H1 (cell line): ENCODE measurements around the gene RUSC2. TPM values are rescaled to one million over a fixed set of nuclear protein-coding genes. Genes with fewer than 3 reads are reported as not detected.

ENCODE experiments used
- CTCF ChIA-PET: fragments of 300-600 bp; sonication (Branson Sonifier 250); formaldehyde crosslinking; loops from one replicate; lab custom pipeline; 2021; ENCODE audit not compliant: partially characterized antibody; lab: Charles Lee
- POLR2A ChIA-PET: fragments of 300-600 bp; sonication (Branson Sonifier 250); formaldehyde crosslinking; loops from one replicate; lab custom pipeline; 2021; ENCODE audit warnings: inconsistent platforms; ENCODE audit not compliant: partially characterized antibody; lab: Charles Lee
- DNase-seq, 2 experiments: peaks; one replicate each; pipeline versions ENCODE4 v3.0.0 to v3.0.0-alpha.2; 2010 to 2022; ENCODE audit warnings: low spot score in 2 of 2, low read depth in 1 of 2, mixed read lengths in 1 of 2
- FAIRE-seq: peaks from 2 replicates; lab custom pipeline; 2011; peaks lifted over from hg19 to GRCh38; lab: Jason Lieb, UNC
- H2AFZ ChIP-seq: 2 replicates; pipeline ENCODE4 v1.8.1; 2012; ENCODE audit warnings: low read length, inconsistent platforms
- H2AK5ac ChIP-seq: 2 replicates; pipeline ENCODE4 v1.6.1; 2013; ENCODE audit warnings: low read depth, low read length
- H2BK120ac ChIP-seq: replicated peaks from 2 replicates; pipeline ENCODE3; 2013; ENCODE audit warnings: low read depth, low read length, inconsistent platforms
- H2BK12ac ChIP-seq: 2 replicates; pipeline ENCODE4 v1.6.1; 2013; ENCODE audit warnings: low read depth, low read length
- H2BK15ac ChIP-seq: 2 replicates; pipeline ENCODE4 v1.6.1; 2013; ENCODE audit warnings: low read length
- H2BK20ac ChIP-seq: 2 replicates; pipeline ENCODE4 v1.6.1; 2013; ENCODE audit warnings: low read length
- H2BK5ac ChIP-seq: 2 replicates; pipeline ENCODE4 v1.6.1; 2013; ENCODE audit warnings: low read depth, low read length
- H3K14ac ChIP-seq: 2 replicates; pipeline ENCODE4 v1.6.1; 2013; ENCODE audit warnings: inconsistent platforms; ENCODE audit not compliant: insufficient read length
- H3K18ac ChIP-seq: 2 replicates; pipeline ENCODE4 v1.6.1; 2013; ENCODE audit warnings: low read length; ENCODE audit errors: extremely low read depth
- H3K23ac ChIP-seq: 2 replicates; pipeline ENCODE4 v1.6.1; 2013; ENCODE audit warnings: inconsistent platforms; ENCODE audit not compliant: insufficient read length
- H3K23me2 ChIP-seq: 2 replicates; pipeline ENCODE4 v1.6.1; 2013; ENCODE audit warnings: low read depth, low read length
- H3K27ac ChIP-seq: 2 replicates; pipeline ENCODE4 v1.6.1; 2011; ENCODE audit warnings: low read depth, low read length, inconsistent platforms
- H3K27me3 ChIP-seq, 4 experiments: replicated peaks in 1 of 4; 1 replicate in 1 of 4; 2 replicates in 3 of 4; pipeline versions ENCODE4 v1.6.1 to v1.8.1; 2011 to 2013; ENCODE audit warnings: low read length in 3 of 4, mild to moderate bottlenecking in 3 of 4, inconsistent platforms in 2 of 4, mixed read lengths in 2 of 4, moderate library complexity in 1 of 4; ENCODE audit not compliant: control insufficient read depth in 3 of 4, insufficient read depth in 3 of 4; ENCODE audit errors: extremely low read depth in 1 of 4
- H3K36me3 ChIP-seq, 4 experiments: 2 replicates each; pipeline versions ENCODE4 v1.6.1 to v1.8.1; 2011 to 2013; ENCODE audit warnings: mild to moderate bottlenecking in 4 of 4, low read length in 3 of 4, moderate library complexity in 2 of 4, control low read depth in 1 of 4, inconsistent platforms in 1 of 4; ENCODE audit not compliant: insufficient read depth in 4 of 4, control insufficient read depth in 2 of 4
- H3K4ac ChIP-seq: replicated peaks from 2 replicates; pipeline ENCODE3; 2013; ENCODE audit warnings: low read length, low read depth, mixed read lengths, inconsistent platforms; ENCODE audit not compliant: insufficient read length
- H3K4me1 ChIP-seq, 4 experiments: replicated peaks in 1 of 4; 1 replicate in 1 of 4; 2 replicates in 3 of 4; pipeline versions ENCODE4 v1.6.1 to v1.8.1; 2011 to 2013; ENCODE audit warnings: low read length in 3 of 4, inconsistent platforms in 2 of 4, mixed read lengths in 1 of 4; ENCODE audit not compliant: insufficient read depth in 4 of 4, control insufficient read depth in 3 of 4
- H3K4me2 ChIP-seq, 2 experiments: 2 replicates each; pipeline versions ENCODE4 v1.6.1 to v1.8.1; 2011 to 2013; ENCODE audit warnings: low read depth in 2 of 2, low read length in 2 of 2, control low read depth in 1 of 2, inconsistent platforms in 1 of 2, mild to moderate bottlenecking in 1 of 2; ENCODE audit not compliant: insufficient read depth in 1 of 2
- H3K4me3 ChIP-seq, 4 experiments: fragments of 200-600, 300-600 bp in 1 of 4; sonication (generic), shearing (Covaris generic), sonication (Bioruptor Twin) in 1 of 4; 2 replicates each; pipeline versions ENCODE4 v1.5.1 to v1.8.1; 2011 to 2016; ENCODE audit warnings: low read length in 4 of 4, low read depth in 3 of 4, control low read depth in 2 of 4, inconsistent platforms in 2 of 4, mild to moderate bottlenecking in 2 of 4, mixed read lengths in 1 of 4, moderate library complexity in 1 of 4; ENCODE audit not compliant: insufficient read depth in 2 of 4; ENCODE audit errors: extremely low read depth in 1 of 4
- H3K56ac ChIP-seq: replicated peaks from 2 replicates; pipeline ENCODE3; 2013; ENCODE audit warnings: low read depth, mild to moderate bottlenecking, mixed read lengths, low read length, inconsistent platforms; ENCODE audit not compliant: insufficient read length
- H3K79me1 ChIP-seq: 2 replicates; pipeline ENCODE4 v1.6.1; 2013; ENCODE audit warnings: low read depth, low read length, control low read depth
- H3K79me2 ChIP-seq, 2 experiments: 2 replicates each; pipeline versions ENCODE4 v1.6.1 to v1.8.1; 2012 to 2013; ENCODE audit warnings: low read length in 2 of 2, mild to moderate bottlenecking in 2 of 2, inconsistent platforms in 1 of 2; ENCODE audit not compliant: insufficient read depth in 2 of 2, control insufficient read depth in 1 of 2
- H3K9ac ChIP-seq, 4 experiments: replicated peaks in 1 of 4; 1 replicate in 1 of 4; 2 replicates in 3 of 4; pipeline versions ENCODE4 v1.6.1 to v1.8.1; 2011 to 2013; ENCODE audit warnings: low read depth in 3 of 4, low read length in 3 of 4, control low read depth in 2 of 4, mild to moderate bottlenecking in 2 of 4, moderate library complexity in 2 of 4, inconsistent platforms in 1 of 4; ENCODE audit errors: extremely low read depth in 1 of 4
- H3K9me3 ChIP-seq, 2 experiments: 2 replicates each; pipeline versions ENCODE4 v1.6.1 to v1.8.1; 2012 to 2013; ENCODE audit warnings: mild to moderate bottlenecking in 2 of 2, moderate library complexity in 2 of 2, control low read depth in 1 of 2, inconsistent platforms in 1 of 2, low read depth in 1 of 2, low read length in 1 of 2, mixed read lengths in 1 of 2; ENCODE audit not compliant: insufficient read depth in 2 of 2
- H4K20me1 ChIP-seq, 2 experiments: replicated peaks in 1 of 2; 2 replicates each; pipeline versions ENCODE3 to v1.8.1; 2011 to 2013; ENCODE audit warnings: inconsistent platforms in 2 of 2, low read length in 2 of 2, mild to moderate bottlenecking in 1 of 2; ENCODE audit not compliant: insufficient read depth in 2 of 2, control insufficient read depth in 1 of 2
- H4K5ac ChIP-seq: 2 replicates; pipeline ENCODE4 v1.6.1; 2013; ENCODE audit warnings: low read length, low read depth, mixed read lengths, inconsistent platforms; ENCODE audit not compliant: insufficient read length
- H4K8ac ChIP-seq: 2 replicates; pipeline ENCODE4 v1.8.0; 2013; ENCODE audit warnings: mild to moderate bottlenecking, moderate library complexity, low read length, inconsistent platforms; ENCODE audit not compliant: insufficient read depth; ENCODE audit errors: extremely low read depth
- H4K91ac ChIP-seq: replicated peaks from 2 replicates; pipeline ENCODE3; 2013; ENCODE audit warnings: low read length, mixed read lengths, inconsistent platforms; ENCODE audit not compliant: insufficient read length
- CBX5 ChIP-seq: fragments of 300-800, 300-1000 bp; sonication (generic); IDR thresholded peaks from 2 replicates; pipeline ENCODE4 v1.7.1; 2016; ENCODE audit warnings: antibody characterized with exemption, low read length, low read depth
- GABPA ChIP-seq: IDR thresholded peaks from 2 replicates; pipeline ENCODE4 v1.6.1; 2011; ENCODE audit warnings: mild to moderate bottlenecking, low read length, moderate library complexity, borderline replicate concordance; ENCODE audit not compliant: insufficient read depth
- JUN ChIP-seq: IDR thresholded peaks from 2 replicates; pipeline ENCODE4 v1.6.1; 2011; ENCODE audit warnings: low read depth, mild to moderate bottlenecking, improper control_type of control experiment, low read length
- MAFK ChIP-seq: IDR thresholded peaks from 2 replicates; pipeline ENCODE4 v1.6.1; 2012; ENCODE audit warnings: low read depth, mild to moderate bottlenecking, improper control_type of control experiment, low read length
- PHF8 ChIP-seq: fragments of 200-600 bp; sonication (generic); conservative IDR thresholded peaks from 2 replicates; pipeline ENCODE4 v1.7.1; 2012; ENCODE audit warnings: low read depth, mild to moderate bottlenecking, inconsistent platforms, low read length, moderate library complexity
- SAP30 ChIP-seq: fragments of 300-600 bp; sonication (generic); IDR thresholded peaks from 2 replicates; pipeline ENCODE4 v1.7.1; 2012; ENCODE audit warnings: low read length, moderate library complexity, mild to moderate bottlenecking, inconsistent platforms; ENCODE audit not compliant: insufficient read depth, insufficient replicate concordance
- SIN3A ChIP-seq, 2 experiments: IDR thresholded peaks in 1 of 2; conservative IDR thresholded peaks in 1 of 2; 2 replicates each; pipeline ENCODE4 v1.6.1; 2011 to 2012; ENCODE audit warnings: low read length in 2 of 2, improper control_type of control experiment in 1 of 2, low read depth in 1 of 2, mild to moderate bottlenecking in 1 of 2
- SIX5 ChIP-seq: IDR thresholded peaks from 2 replicates; pipeline ENCODE4 v1.6.1; 2011; ENCODE audit warnings: mild to moderate bottlenecking, low read depth, low read length
- SP4 ChIP-seq: IDR thresholded peaks from 2 replicates; pipeline ENCODE4 v1.6.1; 2012; ENCODE audit warnings: low read length, inconsistent platforms
- TAF7 ChIP-seq: optimal IDR thresholded peaks from 2 replicates; pipeline ENCODE3; 2011; ENCODE audit warnings: low read depth, mild to moderate bottlenecking, inconsistent platforms, low read length, moderate library complexity, borderline replicate concordance
- TBP ChIP-seq: IDR thresholded peaks from 2 replicates; pipeline ENCODE4 v1.6.1; 2011; ENCODE audit warnings: low read depth, low read length, improper control_type of control experiment
- TCF12 ChIP-seq: IDR thresholded peaks from 2 replicates; pipeline ENCODE4 v1.6.1; 2011; ENCODE audit warnings: low read depth, mild to moderate bottlenecking, low read length
- WGBS, 2 experiments: shearing (Covaris generic) in 1 of 2; methylation state at CpG; one replicate each; pipeline versions ENCODE4 v1.1.6 to v1.1.7; 2013 to 2015; ENCODE audit warnings: low lambda C conversion rate in 2 of 2, mixed read lengths in 2 of 2, inconsistent platforms in 1 of 2, low coverage in 1 of 2, missing lambda C conversion rate in 1 of 2; ENCODE audit not compliant: insufficient replicate concordance in 2 of 2, insufficient coverage in 1 of 2, insufficient read length in 1 of 2; ENCODE audit errors: extremely low coverage in 1 of 2, missing lambda C conversion rate in 1 of 2; 5-methylcytosine and 5-hydroxymethylcytosine counted together
- polyA plus RNA-seq, 7 experiments: library from polyadenylated mRNA; depleted of rRNA in 3 of 7; stranded (reverse) in 5 of 7; unstranded in 2 of 7; fragments of >200 nt in 5 of 7; fragments of 200-250 nt in 2 of 7; gene quantifications; 1 replicate in 5 of 7; 2 replicates in 1 of 7; 4 replicates in 1 of 7; pipeline versions ENCODE4 v1.2.1 to v1.2.3, GENCODE V29; 2011 to 2013; ENCODE audit warnings: missing spikeins in 2 of 7, mixed read lengths in 2 of 7
- total RNA-seq: library from RNA; stranded (reverse); fragmentation: NEBNext Ultra II Directional; extraction: Animal tissue kit (Norgen Biotek cat#: 25700); gene quantifications from 2 replicates; pipeline ENCODE4 v1.2.1, GENCODE V29; 2021
- TF ChIP-seq, protein P1 (sequence below): IDR thresholded peaks from 2 replicates; pipeline ENCODE4 v1.6.1; 2012; ENCODE audit warnings: low read length, inconsistent platforms

Gene RUSC2
- total and polyA plus RNA-seq, 2 of the 8 experiments (the other 6 are each of a cell fraction or from before 2014, with no cell fraction given) = 4.2 to 7.9 TPM

DNA sequence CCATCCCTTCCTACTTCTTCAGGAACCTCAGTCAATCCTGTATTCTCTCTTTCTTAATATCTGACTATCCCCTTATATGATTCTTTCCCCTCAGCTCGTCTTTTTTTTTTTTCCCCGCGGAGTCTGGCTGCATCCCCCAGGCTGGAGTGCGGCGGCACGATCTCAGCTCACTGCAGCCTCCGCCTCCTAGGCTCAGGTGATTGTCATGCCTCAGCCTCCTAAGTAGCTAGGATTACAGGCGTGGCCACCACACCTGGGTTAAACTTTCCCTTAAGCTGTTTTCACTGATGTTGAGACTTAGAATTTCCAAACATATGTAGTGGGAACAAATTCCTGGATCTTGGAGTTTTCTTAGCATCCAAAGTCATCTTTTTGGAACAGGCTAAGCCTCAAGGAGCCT is 13.3 kb upstream of the RUSC2 start:
- Histone ChIP-seq H3K14ac (no peak overlapping the region), H2BK20ac (no peak overlapping the region), H3K36me3 (no peaks in the 10 kb centered on the region), H2AFZ (no peak overlapping the region), H2BK15ac (no peak overlapping the region), H4K20me1 (no peaks in the 10 kb centered on the region), H3K4ac (no peak overlapping the region), H4K91ac (no peak overlapping the region), H2BK120ac (no peak overlapping the region), H2BK12ac (no peak overlapping the region), H3K23ac (no peak overlapping the region), H3K9me3 (no peaks in the 10 kb centered on the region), H3K23me2 (no peaks in the 10 kb centered on the region), H3K56ac (no peak overlapping the region), H3K4me2 (no peak overlapping the region), H3K18ac (no peak overlapping the region), H2BK5ac (no peak overlapping the region), H3K4me1 (peaks cover 0 to 3% (median under 1%) of the 10 kb centered on the region in 4 experiments; a peak in 1 of 7 replicates), H3K27ac (no peak overlapping the region), H4K8ac (no peak overlapping the region), H3K79me1 (no peaks in the 10 kb centered on the region), H3K27me3 (no peaks in the 10 kb centered on the region), H3K4me3 (no peak overlapping the region), H3K79me2 (no peaks in the 10 kb centered on the region), H4K5ac (no peak overlapping the region), H3K9ac (no peak overlapping the region), H2AK5ac (no peak overlapping the region)
- CTCF ChIA-PET = interaction anchor here (0.6 to 7.7 kb wide), 29 partner anchors 12 to 716 kb away, joined by 3 to 181 read pairs (median 4); partner anchors contain the start of gene PIGO
- DNase-seq (no peak), FAIRE-seq (no peak)
- POLR2A ChIA-PET = no interaction called here
- 75% methylated on average over 8 of the region's 8 CpGs; no CpG with 5 or more reads in 1 of the 2 experiments for WGBS, 2 experiments
- no peak for TF ChIP-seq TBP
- TF ChIP-seq MAFK = no peak
- no peak for TF ChIP-seq SP4
- no peak for TF ChIP-seq SIN3A (conservative IDR thresholded peaks at IDR 0.05 in 1 of 2, IDR thresholded peaks at IDR 0.05 in 1 of 2; ENCODE audit: low read depth in 1 of 2, low read length in 2 of 2)
- TF ChIP-seq TCF12 = no peak
- TF ChIP-seq JUN = no peak
- no peak for TF ChIP-seq SAP30
- no peak for TF ChIP-seq GABPA
- TF ChIP-seq SIX5 = no peak
- no peak for TF ChIP-seq PHF8
- TF ChIP-seq, protein P1, sequence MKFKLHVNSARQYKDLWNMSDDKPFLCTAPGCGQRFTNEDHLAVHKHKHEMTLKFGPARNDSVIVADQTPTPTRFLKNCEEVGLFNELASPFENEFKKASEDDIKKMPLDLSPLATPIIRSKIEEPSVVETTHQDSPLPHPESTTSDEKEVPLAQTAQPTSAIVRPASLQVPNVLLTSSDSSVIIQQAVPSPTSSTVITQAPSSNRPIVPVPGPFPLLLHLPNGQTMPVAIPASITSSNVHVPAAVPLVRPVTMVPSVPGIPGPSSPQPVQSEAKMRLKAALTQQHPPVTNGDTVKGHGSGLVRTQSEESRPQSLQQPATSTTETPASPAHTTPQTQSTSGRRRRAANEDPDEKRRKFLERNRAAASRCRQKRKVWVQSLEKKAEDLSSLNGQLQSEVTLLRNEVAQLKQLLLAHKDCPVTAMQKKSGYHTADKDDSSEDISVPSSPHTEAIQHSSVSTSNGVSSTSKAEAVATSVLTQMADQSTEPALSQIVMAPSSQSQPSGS = no peak
- TF ChIP-seq TAF7 = no peak
- TF ChIP-seq CBX5 = no peak
